ENCODE data around the gene PPP1CA. TPM values are rescaled to one million over a fixed set of nuclear protein-coding genes. Genes with fewer than 3 reads are reported as not detected.

The PPP1CA gene
- total and polyA plus RNA-seq, 4 experiments from 2014 or later: 159 to 774 (median 318) TPM

GRCh38 chr11:67435031-67435726 is 33.5 kb upstream of the PPP1CA start:
- Mint-ChIP-seq H3K36me3 (peaks cover 17 to 44% of the 10 kb centered on the region in 2 donors), H3K27ac (peak overlapping the region; percentile 83 to 95 (median 91)), H3K9me3 (peaks cover 0 to 7% (median 0%) of the 10 kb centered on the region in 8 donors), H3K27me3 (no peaks in the 10 kb centered on the region), H3K4me1 (peaks cover 39 to 68% (median 52%) of the 10 kb centered on the region in 4 donors), H3K4me3 (peak overlapping the region; percentile 80 to 97 (median 90))
- Histone ChIP-seq H3K27ac (ENCODE audit: low read depth, low read length) (peak overlapping the region; percentile 78), H3K4me1 (ENCODE audit: insufficient read depth, low read length) (peaks cover 73% of the 10 kb centered on the region), H3K27me3 (ENCODE audit: insufficient read depth, low read length) (no peaks in the 10 kb centered on the region), H3K4me3 (ENCODE audit: low read length in 2 of 2) (peak overlapping the region in 1 of 2 donors; percentile 81), H3K9me3 (ENCODE audit: control insufficient read depth in 1 of 2, low read length in 2 of 2) (no peaks in the 10 kb centered on the region), H3K36me3 (ENCODE audit: insufficient read depth, low read length) (peaks cover 38% of the 10 kb centered on the region)
- ChIA-PET POLR2A (ENCODE audit: partially characterized antibody) (interaction anchor here (0.9 to 31.8 kb wide), 8 partner anchors 17 to 81 kb away, joined by 3 to 2262 read pairs (median 160); partner anchors contain the start of genes AIP, CABP4, CARNS1 and CORO1B), CTCF (ENCODE audit: partially characterized antibody) (interaction anchor here (1.6 to 5.0 kb wide), 2 partner anchors 15 to 27 kb away, joined by 4 to 21 read pairs; no protein-coding TSS in a partner anchor)
- DNase-seq: no peak
- intact Hi-C loops (cut with micrococcal nuclease): no loop called here

- H3K9me3 Mint-ChIP-seq: peaks cover 0 to 7% (median 0%) of the 10 kb centered on the region in 8 donors
- Histone ChIP-seq H3K4me1 (ENCODE audit: insufficient read depth, low read length) (peaks cover 73% of the 10 kb centered on the region), H3K36me3 (ENCODE audit: insufficient read depth, low read length) (peaks cover 38% of the 10 kb centered on the region), H3K9me3 (ENCODE audit: control insufficient read depth in 1 of 2, low read length in 2 of 2) (no peaks in the 10 kb centered on the region), H3K4me3 (ENCODE audit: low read length in 2 of 2) (peak overlapping the region in 1 of 2 donors; percentile 81), H3K27me3 (ENCODE audit: insufficient read depth, low read length) (no peaks in the 10 kb centered on the region), H3K27ac (ENCODE audit: low read depth, low read length) (peak overlapping the region; percentile 78)
- CTCF ChIA-PET (ENCODE audit: partially characterized antibody): no interaction called here
- intact Hi-C loops (cut with micrococcal nuclease): no loop called here
- peak overlapping the region; percentile 50 to 84 (median 66) for H3K4me3 Mint-ChIP-seq
- peaks cover 17 to 41% of the 10 kb centered on the region in 2 donors for H3K36me3 Mint-ChIP-seq
- H3K4me1 Mint-ChIP-seq: peaks cover 32 to 66% (median 46%) of the 10 kb centered on the region in 4 donors
- peak in 1 of 5 donors; percentile 34 for DNase-seq
- H3K27ac Mint-ChIP-seq: peak overlapping the region; percentile 27 to 90 (median 82)
- H3K27me3 Mint-ChIP-seq: no peaks in the 10 kb centered on the region
- POLR2A ChIA-PET (ENCODE audit: partially characterized antibody): interaction anchor here (0.9 to 31.8 kb wide), 5 partner anchors 16 to 71 kb away, joined by 3 to 2262 read pairs (median 704); partner anchors contain the start of genes AIP, CABP4, CARNS1 and CORO1B
Observed at GRCh38 chr11:67434395-67434881, 32.8 kb upstream of the PPP1CA start.

GRCh38 chr11:67433536-67434394 is 32.1 kb upstream of the PPP1CA start:
- H3K27ac Mint-ChIP-seq: peak overlapping the region; percentile 53 to 90 (median 82)
- POLR2A ChIA-PET (ENCODE audit: partially characterized antibody): interaction anchor here (0.8 to 31.8 kb wide), 8 partner anchors 15 to 194 kb away, joined by 3 to 2262 read pairs (median 142); partner anchors contain the start of genes AIP, CABP4, CARNS1 and CORO1B
- DNase-seq: peak in 1 of 5 donors; percentile 21

GRCh38 chr11:67432655-67433349 is 31.1 kb upstream of the PPP1CA start:
- Histone ChIP-seq H3K36me3 (ENCODE audit: insufficient read depth, low read length) (peaks cover 38% of the 10 kb centered on the region), H3K4me3 (ENCODE audit: low read length in 2 of 2) (no peak overlapping the region), H3K27me3 (ENCODE audit: insufficient read depth, low read length) (no peaks in the 10 kb centered on the region), H3K27ac (ENCODE audit: low read depth, low read length) (peak overlapping the region; percentile 78), H3K4me1 (ENCODE audit: insufficient read depth, low read length) (peaks cover 75% of the 10 kb centered on the region), H3K9me3 (ENCODE audit: control insufficient read depth in 1 of 2, low read length in 2 of 2) (no peaks in the 10 kb centered on the region)
- Mint-ChIP-seq H3K9me3 (peaks cover 0 to 7% (median 0%) of the 10 kb centered on the region in 8 donors), H3K27me3 (no peaks in the 10 kb centered on the region), H3K4me3 (peak overlapping the region in 2 of 8 donors; percentile 6 to 63), H3K27ac (peak overlapping the region in 3 of 7 donors; percentile 61 to 83 (median 68)), H3K4me1 (peaks cover 26 to 68% (median 47%) of the 10 kb centered on the region in 4 donors), H3K36me3 (peaks cover 17 to 42% of the 10 kb centered on the region in 2 donors)
- ChIA-PET CTCF (ENCODE audit: partially characterized antibody) (interaction anchor here (1.4 kb wide), 1 partner anchor 39 kb away, joined by 3 read pairs; no protein-coding TSS in a partner anchor), POLR2A (ENCODE audit: partially characterized antibody) (interaction anchor here (0.6 to 31.8 kb wide), 8 partner anchors 14 to 82 kb away, joined by 3 to 2262 read pairs (median 142); partner anchors contain the start of genes AIP, CABP4, CARNS1 and CORO1B)
- no peak for DNase-seq
- intact Hi-C loops (cut with micrococcal nuclease): no loop called here

More at GRCh38 chr11:67433536-67434394, 32.1 kb upstream of the PPP1CA start:
- Mint-ChIP-seq H3K4me1 (peaks cover 26 to 65% (median 44%) of the 10 kb centered on the region in 4 donors), H3K36me3 (peaks cover 17 to 37% of the 10 kb centered on the region in 2 donors), H3K4me3 (peak overlapping the region; percentile 50 to 69 (median 66)), H3K27me3 (no peaks in the 10 kb centered on the region), H3K9me3 (peaks cover 0 to 7% (median 0%) of the 10 kb centered on the region in 8 donors)
- Histone ChIP-seq H3K4me3 (ENCODE audit: low read length in 2 of 2) (no peak overlapping the region), H3K9me3 (ENCODE audit: control insufficient read depth in 1 of 2, low read length in 2 of 2) (no peaks in the 10 kb centered on the region), H3K27me3 (ENCODE audit: insufficient read depth, low read length) (no peaks in the 10 kb centered on the region), H3K4me1 (ENCODE audit: insufficient read depth, low read length) (peaks cover 73% of the 10 kb centered on the region), H3K27ac (ENCODE audit: low read depth, low read length) (peak overlapping the region; percentile 78), H3K36me3 (ENCODE audit: insufficient read depth, low read length) (peaks cover 38% of the 10 kb centered on the region)
- intact Hi-C loops (cut with micrococcal nuclease): no loop called here
- CTCF ChIA-PET (ENCODE audit: partially characterized antibody): interaction anchor here (0.7 to 1.4 kb wide), 2 partner anchors 32 to 40 kb away, joined by 3 read pairs; partner anchors contain the start of gene PPP1CA

- intact Hi-C loops (cut with micrococcal nuclease): no loop called here
- no peak overlapping the region for H3K27ac ChIP-seq (ENCODE audit: low read depth, low read length)
- no peak for DNase-seq
- Mint-ChIP-seq H3K4me1 (peaks cover 26 to 75% (median 48%) of the 10 kb centered on the region in 4 donors), H3K27me3 (no peaks in the 10 kb centered on the region), H3K9me3 (peaks cover 0 to 7% (median 0%) of the 10 kb centered on the region in 8 donors), H3K36me3 (peaks cover 15 to 31% of the 10 kb centered on the region in 2 donors), H3K4me3 (peak overlapping the region in 6 of 8 donors; percentile 8 to 66 (median 64)), H3K27ac (peak overlapping the region; percentile 30 to 94 (median 75))
- ChIA-PET POLR2A (ENCODE audit: partially characterized antibody) (interaction anchor here (0.6 to 31.8 kb wide), 7 partner anchors 13 to 164 kb away, joined by 3 to 2262 read pairs (median 279); partner anchors contain the start of genes AIP, CABP4, CARNS1 and CORO1B), CTCF (ENCODE audit: partially characterized antibody) (interaction anchor here (0.7 to 1.4 kb wide), 2 partner anchors 10 to 38 kb away, joined by 3 read pairs; no protein-coding TSS in a partner anchor)
- no peaks in the 10 kb centered on the region for H3K9me3 ChIP-seq (ENCODE audit: control insufficient read depth in 1 of 2, low read length in 2 of 2)
- H3K4me3 ChIP-seq (ENCODE audit: low read length in 2 of 2): no peak overlapping the region
- H3K4me1 ChIP-seq (ENCODE audit: insufficient read depth, low read length): peaks cover 82% of the 10 kb centered on the region
- H3K27me3 ChIP-seq (ENCODE audit: insufficient read depth, low read length): no peaks in the 10 kb centered on the region
- peaks cover 38% of the 10 kb centered on the region for H3K36me3 ChIP-seq (ENCODE audit: insufficient read depth, low read length)
Observed at GRCh38 chr11:67431346-67432249, 29.9 kb upstream of the PPP1CA start.

Data from CD4-positive, alpha-beta memory T cell (primary cell).